ENCODE data around the gene P2RY2. TPM values are rescaled to one million over a fixed set of nuclear protein-coding genes. Genes with fewer than 3 reads are reported as not detected.

The P2RY2 gene
- polyA plus RNA-seq, 1 donor from 2014 or later, result not detected

- Histone ChIP-seq H3K79me2 (replicated peaks; ENCODE audit: insufficient read depth, low read length) (no peaks in the 10 kb centered on the region), H3K27ac (ENCODE audit: low read length) (no peak overlapping the region), H3K9ac (ENCODE audit: low read length) (no peak overlapping the region), H3K9me2 (ENCODE audit: insufficient read depth, low read length) (no peaks in the 10 kb centered on the region), H3K4me2 (ENCODE audit: low read length) (no peak overlapping the region), H3F3A (ENCODE audit: insufficient read depth, low read length, poor library complexity, severe bottlenecking) (no peaks in the 10 kb centered on the region), H4K20me1 (ENCODE audit: insufficient read depth) (no peaks in the 10 kb centered on the region), H3K36me3 (ENCODE audit: insufficient read depth, low read length) (no peaks in the 10 kb centered on the region), H3K27me3 (ENCODE audit: insufficient read depth, low read depth, low read length) (no peaks in the 10 kb centered on the region), H2AFZ (ENCODE audit: low read depth, low read length) (no peak overlapping the region), H3K9me3 (ENCODE audit: low read length) (no peaks in the 10 kb centered on the region), H3K4me3 (ENCODE audit: low read length) (no peak overlapping the region)
- TF ChIP-seq RAD21 (conservative IDR thresholded peaks at IDR 0.05), result no peak
- TF ChIP-seq REST (IDR thresholded peaks at IDR 0.05; ENCODE audit: borderline replicate concordance), result no peak
- no peak for TF ChIP-seq POLR2AphosphoS5 (IDR thresholded peaks at IDR 0.05)
- TF ChIP-seq CTCF (IDR thresholded peaks at IDR 0.05; ENCODE audit: poor library complexity, severe bottlenecking), result no peak
- TF ChIP-seq TAF1 (IDR thresholded peaks at IDR 0.05; ENCODE audit: low read depth), result no peak
- TF ChIP-seq EZH2 (IDR thresholded peaks at IDR 0.05; ENCODE audit: borderline replicate concordance, insufficient read depth, low read length, poor library complexity, severe bottlenecking), result no peak
- TF ChIP-seq EP300 (conservative IDR thresholded peaks at IDR 0.05; ENCODE audit: poor library complexity, severe bottlenecking), result no peak
- TF ChIP-seq SMC3 (conservative IDR thresholded peaks at IDR 0.05; ENCODE audit: poor library complexity), result no peak
- no peak for TF ChIP-seq MXI1 (conservative IDR thresholded peaks at IDR 0.05; ENCODE audit: poor library complexity, severe bottlenecking)
Observed at GRCh38 chr11:73209892-73210291, 8.2 kb upstream of the P2RY2 start.

- Histone ChIP-seq H3K4me3 (ENCODE audit: low read length) (no peak overlapping the region), H3K79me2 (replicated peaks; ENCODE audit: insufficient read depth, low read length) (no peaks in the 10 kb centered on the region), H3K4me2 (ENCODE audit: low read length) (no peak overlapping the region), H3K9me2 (ENCODE audit: insufficient read depth, low read length) (no peaks in the 10 kb centered on the region), H4K20me1 (ENCODE audit: insufficient read depth) (no peaks in the 10 kb centered on the region), H3K9me3 (ENCODE audit: low read length) (no peaks in the 10 kb centered on the region), H3K27ac (ENCODE audit: low read length) (no peak overlapping the region), H3K36me3 (ENCODE audit: insufficient read depth, low read length) (no peaks in the 10 kb centered on the region), H3F3A (ENCODE audit: insufficient read depth, low read length, poor library complexity, severe bottlenecking) (no peaks in the 10 kb centered on the region), H2AFZ (ENCODE audit: low read depth, low read length) (no peak overlapping the region), H3K9ac (ENCODE audit: low read length) (no peak overlapping the region), H3K27me3 (ENCODE audit: insufficient read depth, low read depth, low read length) (no peaks in the 10 kb centered on the region)
- TF ChIP-seq RAD21 (conservative IDR thresholded peaks at IDR 0.05) (no peak), CTCF (IDR thresholded peaks at IDR 0.05; ENCODE audit: poor library complexity, severe bottlenecking) (no peak), REST (IDR thresholded peaks at IDR 0.05; ENCODE audit: borderline replicate concordance) (no peak), SMC3 (conservative IDR thresholded peaks at IDR 0.05; ENCODE audit: poor library complexity) (no peak), POLR2AphosphoS5 (IDR thresholded peaks at IDR 0.05) (no peak), EZH2 (IDR thresholded peaks at IDR 0.05; ENCODE audit: borderline replicate concordance, insufficient read depth, low read length, poor library complexity, severe bottlenecking) (no peak), MXI1 (conservative IDR thresholded peaks at IDR 0.05; ENCODE audit: poor library complexity, severe bottlenecking) (no peak)
Observed at GRCh38 chr11:73210916-73211667, 7.0 kb upstream of the P2RY2 start.
